Measurements from ENCODE around the gene SLC2A13. TPM values are rescaled to one million over a fixed set of nuclear protein-coding genes. Genes with fewer than 3 reads are reported as not detected.
A peak's percentile ranks its signal among the peaks of the same experiment; 100 is the strongest.

Gene SLC2A13
- total RNA-seq, 1 donor from 2014 or later = 17.4 TPM

DNA sequence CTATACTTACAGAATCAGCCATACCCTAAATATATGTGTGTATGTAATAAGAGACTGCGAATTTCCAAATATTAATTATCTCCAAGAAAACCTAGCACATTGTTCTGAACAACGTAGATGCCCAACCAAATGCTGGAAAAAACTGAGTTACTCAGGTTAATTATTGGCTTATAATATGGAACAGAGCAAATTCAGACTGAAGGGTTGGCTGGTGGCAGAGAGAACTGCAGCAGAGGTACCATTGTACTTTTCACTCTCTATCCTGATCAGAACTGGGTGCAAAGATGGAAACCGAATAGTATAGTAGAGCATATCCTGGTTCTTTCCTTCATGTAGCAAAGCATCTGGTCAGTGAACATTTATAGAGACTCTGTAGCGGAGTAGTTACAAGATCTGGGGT lies 185.7 kb downstream of the SLC2A13 start:
- H3K4me3 ChIP-seq = no peak overlapping the region
- no peaks in the 10 kb centered on the region for H3K4me1 ChIP-seq
- H3K36me3 ChIP-seq = no peaks in the 10 kb centered on the region
- H3K27me3 ChIP-seq = no peaks in the 10 kb centered on the region
- no peaks in the 10 kb centered on the region for H3K9me3 ChIP-seq
- no peak for DNase-seq (ENCODE audit: extremely low spot score in 2 of 2)
- intact Hi-C loops (cut with DNase I) = no loop called here
- no peak for TF ChIP-seq POLR2A (IDR thresholded peaks at IDR 0.05)
- TF ChIP-seq POLR2AphosphoS5 (IDR thresholded peaks at IDR 0.05; ENCODE audit: insufficient read depth in 1 of 2, low read depth in 1 of 2) = no peak
- TF ChIP-seq, protein P1, sequence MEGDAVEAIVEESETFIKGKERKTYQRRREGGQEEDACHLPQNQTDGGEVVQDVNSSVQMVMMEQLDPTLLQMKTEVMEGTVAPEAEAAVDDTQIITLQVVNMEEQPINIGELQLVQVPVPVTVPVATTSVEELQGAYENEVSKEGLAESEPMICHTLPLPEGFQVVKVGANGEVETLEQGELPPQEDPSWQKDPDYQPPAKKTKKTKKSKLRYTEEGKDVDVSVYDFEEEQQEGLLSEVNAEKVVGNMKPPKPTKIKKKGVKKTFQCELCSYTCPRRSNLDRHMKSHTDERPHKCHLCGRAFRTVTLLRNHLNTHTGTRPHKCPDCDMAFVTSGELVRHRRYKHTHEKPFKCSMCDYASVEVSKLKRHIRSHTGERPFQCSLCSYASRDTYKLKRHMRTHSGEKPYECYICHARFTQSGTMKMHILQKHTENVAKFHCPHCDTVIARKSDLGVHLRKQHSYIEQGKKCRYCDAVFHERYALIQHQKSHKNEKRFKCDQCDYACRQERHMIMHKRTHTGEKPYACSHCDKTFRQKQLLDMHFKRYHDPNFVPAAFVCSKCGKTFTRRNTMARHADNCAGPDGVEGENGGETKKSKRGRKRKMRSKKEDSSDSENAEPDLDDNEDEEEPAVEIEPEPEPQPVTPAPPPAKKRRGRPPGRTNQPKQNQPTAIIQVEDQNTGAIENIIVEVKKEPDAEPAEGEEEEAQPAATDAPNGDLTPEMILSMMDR (IDR thresholded peaks at IDR 0.05) = no peak
- no peak overlapping the region for H3K27ac ChIP-seq

- no peaks in the 10 kb centered on the region for H3K4me1 ChIP-seq
- H3K27ac ChIP-seq = no peak overlapping the region
- H3K4me3 ChIP-seq = no peak overlapping the region
- H3K27me3 ChIP-seq = no peaks in the 10 kb centered on the region
- TF ChIP-seq POLR2A (IDR thresholded peaks at IDR 0.05) (no peak), POLR2AphosphoS5 (IDR thresholded peaks at IDR 0.05; ENCODE audit: insufficient read depth in 1 of 2, low read depth in 1 of 2) (no peak)
- TF ChIP-seq, protein P1 (IDR thresholded peaks at IDR 0.05) = no peak
- intact Hi-C loops (cut with DNase I) = no loop called here
- DNase-seq (ENCODE audit: extremely low spot score in 2 of 2) = no peak
- no peaks in the 10 kb centered on the region for H3K36me3 ChIP-seq
- H3K9me3 ChIP-seq = no peaks in the 10 kb centered on the region
Observed at GRCh38 chr12:39919790-39920189, 186.1 kb downstream of the SLC2A13 start.

- TF ChIP-seq POLR2AphosphoS5 (IDR thresholded peaks at IDR 0.05; ENCODE audit: insufficient read depth in 1 of 2, low read depth in 1 of 2) (no peak), POLR2A (IDR thresholded peaks at IDR 0.05) (no peak)
- TF ChIP-seq, protein P1 (IDR thresholded peaks at IDR 0.05) = no peak
- Histone ChIP-seq H3K36me3 (no peaks in the 10 kb centered on the region), H3K27ac (no peak overlapping the region), H3K4me3 (no peak overlapping the region), H3K4me1 (peaks cover 13% of the 10 kb centered on the region), H3K9me3 (no peaks in the 10 kb centered on the region), H3K27me3 (no peaks in the 10 kb centered on the region)
- intact Hi-C loops (cut with DNase I) = no loop called here
- DNase-seq (ENCODE audit: extremely low spot score in 2 of 2) = no peak
Observed at GRCh38 chr12:39915249-39915648, 190.6 kb downstream of the SLC2A13 start.

- H3K27ac ChIP-seq = no peak overlapping the region
- H3K4me3 ChIP-seq = no peak overlapping the region
- H3K4me1 ChIP-seq = peaks cover 13% of the 10 kb centered on the region
- no peaks in the 10 kb centered on the region for H3K36me3 ChIP-seq
- no peaks in the 10 kb centered on the region for H3K27me3 ChIP-seq
- H3K9me3 ChIP-seq = no peaks in the 10 kb centered on the region
- intact Hi-C loops (cut with DNase I) = no loop called here
- DNase-seq (ENCODE audit: extremely low spot score in 2 of 2) = no peak
- TF ChIP-seq, protein P1 (IDR thresholded peaks at IDR 0.05) = no peak
- peak in 1 of 2 donors; percentile 46 for TF ChIP-seq POLR2AphosphoS5 (IDR thresholded peaks at IDR 0.05; ENCODE audit: insufficient read depth in 1 of 2, low read depth in 1 of 2)
Observed at GRCh38 chr12:39912211-39912980, 193.5 kb downstream of the SLC2A13 start.

DNA sequence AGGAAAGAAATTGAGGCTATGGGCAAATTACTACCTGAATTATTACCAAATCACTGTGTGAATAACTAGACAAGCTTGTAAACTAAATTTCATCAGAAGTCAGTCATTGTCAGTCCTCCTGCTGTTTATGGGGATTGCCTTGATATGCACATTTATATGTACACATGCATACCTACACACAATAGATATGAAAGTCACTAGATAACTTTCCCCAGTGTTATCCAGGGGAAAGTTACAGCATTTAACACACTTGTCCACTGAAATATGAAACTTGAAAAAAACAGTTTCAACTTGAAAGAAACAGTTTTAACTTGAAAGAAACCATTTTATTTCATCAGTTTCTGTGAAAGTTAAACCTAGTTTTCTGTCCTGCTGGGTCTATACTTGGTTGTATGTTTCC lies 199.6 kb downstream of the SLC2A13 start:
- Histone ChIP-seq H3K9me3 (no peaks in the 10 kb centered on the region), H3K4me1 (peaks cover 9% of the 10 kb centered on the region), H3K36me3 (no peaks in the 10 kb centered on the region), H3K4me3 (no peak overlapping the region), H3K27me3 (no peaks in the 10 kb centered on the region), H3K27ac (no peak overlapping the region)
- intact Hi-C loops (cut with DNase I) = no loop called here
- no peak for TF ChIP-seq POLR2AphosphoS5 (IDR thresholded peaks at IDR 0.05; ENCODE audit: insufficient read depth in 1 of 2, low read depth in 1 of 2)
- TF ChIP-seq, protein P1 (IDR thresholded peaks at IDR 0.05) = no peak
- no peak for TF ChIP-seq POLR2A (IDR thresholded peaks at IDR 0.05)
- DNase-seq (ENCODE audit: extremely low spot score in 2 of 2) = no peak

All from vagina (tissue), 2 donors.